GDM1 (cell line): Measurements from ENCODE around the gene ZNFX1.
"Not testable (repeated sequence)": the region's sequence is repeated elsewhere in the genome, so short reads cannot be mapped to it uniquely, and the experiment has no call there.

Experiments used
- DNase-seq: peaks from one replicate; lab custom pipeline; 2025; lab: John Stamatoyannopoulos, UW

ZNFX1 gene

DNA sequence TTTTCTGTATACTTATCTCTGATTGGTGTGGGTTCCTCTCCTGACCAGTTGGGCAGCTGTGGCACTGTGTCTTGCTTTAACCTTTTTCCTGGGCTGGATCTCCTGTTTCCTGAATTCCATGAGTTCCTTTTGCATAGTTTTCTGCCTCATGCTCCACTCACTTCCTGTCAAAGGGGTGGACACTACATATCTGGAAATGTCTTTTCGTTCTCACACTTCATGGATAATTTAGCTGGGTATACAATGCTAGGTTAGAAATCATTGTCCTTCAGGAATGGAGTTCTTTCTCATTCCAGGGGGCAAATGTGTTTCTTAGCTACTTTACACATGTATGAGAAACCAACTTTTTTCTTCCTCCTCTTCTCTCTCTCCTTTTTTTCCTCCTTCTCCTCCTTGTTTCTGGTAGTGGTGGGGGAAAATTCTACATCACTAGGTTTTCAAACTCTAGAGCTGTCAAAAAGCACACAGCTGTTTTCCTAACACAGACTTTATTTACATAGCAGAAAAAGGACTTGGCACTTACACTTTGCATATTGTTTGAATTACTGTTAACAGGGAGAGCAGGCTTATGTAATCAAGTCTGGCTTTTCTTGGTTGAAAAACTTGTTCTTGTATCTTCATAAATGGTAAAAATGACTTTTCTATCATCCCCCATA, 67.6 kb downstream of the ZNFX1 start:
- no peak for DNase-seq

DNA sequence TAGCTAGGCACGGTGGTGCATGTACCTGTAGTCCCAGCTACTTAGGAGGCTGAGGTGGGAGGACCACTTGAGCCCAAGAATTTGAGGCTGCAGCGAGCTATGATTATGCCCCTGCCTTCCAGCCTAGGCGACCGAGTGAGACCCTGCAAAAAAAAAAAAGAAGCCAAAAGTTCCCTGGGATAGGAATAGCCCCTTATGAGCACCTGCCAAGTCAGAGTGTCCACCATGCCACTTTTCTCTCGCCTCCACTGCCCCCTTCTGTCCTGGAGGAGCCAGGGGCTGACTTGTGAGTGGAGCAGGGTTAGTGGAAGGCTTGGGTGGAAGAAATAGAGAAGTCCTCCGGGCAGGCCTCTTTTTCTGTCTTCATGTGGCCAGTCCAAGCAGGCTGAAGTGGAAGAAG, 70.8 kb downstream of the ZNFX1 start:
- no peak for DNase-seq

DNA sequence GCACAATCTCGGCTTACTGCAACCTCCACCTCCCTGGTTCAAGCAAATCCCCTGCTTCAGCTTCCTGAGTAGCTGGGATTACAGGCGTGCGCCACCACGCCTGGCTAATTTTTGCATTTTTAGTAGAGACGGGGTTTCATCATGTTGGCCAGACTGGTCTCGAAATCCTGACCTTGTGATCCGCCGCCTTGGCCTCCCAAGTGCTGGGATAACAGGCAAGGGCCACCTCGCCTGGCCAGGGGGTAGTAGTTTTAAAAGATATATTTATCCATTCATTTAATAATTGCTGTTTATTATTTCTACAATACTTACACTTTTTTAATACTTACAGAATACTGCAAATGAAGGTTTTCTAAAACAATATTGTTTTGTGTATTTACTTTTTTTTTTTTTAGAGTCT, 74.1 kb downstream of the ZNFX1 start:
- no peak for DNase-seq

DNA sequence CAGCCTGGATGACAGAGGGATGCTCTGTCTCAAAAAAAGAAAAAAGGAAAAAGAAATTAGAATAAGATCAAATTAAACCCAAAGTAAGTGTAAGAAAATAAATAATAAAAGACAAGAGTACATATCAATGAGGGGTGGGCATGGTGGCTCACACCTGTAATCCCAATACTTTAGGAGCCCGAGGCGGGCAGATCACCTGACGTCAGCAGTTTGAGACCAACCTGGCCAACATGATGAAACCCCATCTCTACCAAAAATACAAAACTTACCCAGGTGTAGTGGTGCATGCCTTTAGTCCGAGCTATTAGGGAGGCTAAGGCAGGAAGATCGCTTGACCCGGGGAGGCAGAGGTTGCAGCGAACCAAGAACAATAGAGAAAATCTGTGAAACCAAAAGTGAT, 74.8 kb downstream of the ZNFX1 start:
- DNase-seq: no peak

DNA sequence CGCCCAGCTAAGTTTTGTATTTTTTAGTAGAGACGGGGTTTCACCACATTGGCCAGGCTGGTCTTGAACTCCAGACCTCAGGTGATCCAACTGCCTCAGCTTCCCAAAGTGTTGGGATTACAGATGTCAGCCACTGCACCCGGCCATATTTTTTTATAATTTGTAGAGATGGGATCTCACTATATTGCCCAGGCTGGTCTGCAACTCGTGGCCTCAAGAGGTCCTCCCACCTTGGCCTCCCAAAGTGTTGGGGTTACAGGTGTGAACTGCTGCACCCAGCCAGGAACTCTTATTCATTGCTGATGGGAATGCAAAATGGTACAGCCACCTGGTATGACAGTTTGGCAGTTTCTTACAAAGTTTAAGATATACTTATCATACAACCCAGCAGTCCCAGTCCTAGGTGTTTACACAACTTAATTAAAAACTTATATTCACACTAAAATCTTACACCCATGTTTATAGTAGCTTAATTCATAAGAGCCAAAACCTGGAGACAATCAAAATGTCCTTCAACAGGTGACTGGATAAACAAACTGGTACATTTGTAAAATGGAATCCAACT, 78.0 kb downstream of the ZNFX1 start:
- no peak for DNase-seq

DNA sequence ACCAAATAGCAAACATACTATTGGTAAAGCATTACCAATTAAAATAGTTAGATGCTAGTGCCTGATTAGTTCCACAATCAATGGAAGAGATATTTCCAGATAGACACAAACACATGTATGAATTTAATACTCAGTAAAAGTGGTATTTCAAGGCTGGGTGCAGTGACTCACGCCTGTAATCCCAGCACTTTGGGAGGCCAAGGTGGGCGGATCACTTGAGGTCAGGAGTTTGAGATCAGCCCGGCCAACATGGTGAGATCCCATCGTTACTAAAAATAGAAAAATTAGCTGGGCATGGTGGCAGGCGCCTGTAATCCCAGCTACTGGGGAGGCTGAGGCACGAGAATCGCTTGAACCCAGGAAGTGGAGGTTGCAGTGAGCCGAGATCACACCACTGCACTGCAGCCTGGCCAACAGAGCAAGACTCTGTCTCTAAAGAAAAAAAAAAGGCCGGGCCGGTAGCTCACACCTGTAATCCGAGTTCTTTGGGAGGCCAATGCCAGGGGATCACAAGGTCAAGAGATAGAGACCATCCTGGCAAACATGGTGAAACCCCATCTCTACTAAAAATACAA, 84.8 kb downstream of the ZNFX1 start:
- DNase-seq: not testable (repeated sequence)
